A549 treated with Mapracorat at 1 μM for 4 hours (cell line): ENCODE data around the gene KLHL10. TPM values are rescaled to one million over a fixed set of nuclear protein-coding genes. Genes with fewer than 3 reads are reported as not detected.

Experiments used
- total RNA-seq: library from RNA; stranded (reverse); fragments of 200-300 nt; extraction: Qiagen RNA extraction; gene quantifications from 5 replicates; pipeline ENCODE4 v1.2.3, GENCODE V29; 2022

Gene KLHL10
- 0.10 to 0.18 TPM (median 0.12 TPM) in 3 of 5 replicates, not detected in the others for total RNA-seq

DNA sequence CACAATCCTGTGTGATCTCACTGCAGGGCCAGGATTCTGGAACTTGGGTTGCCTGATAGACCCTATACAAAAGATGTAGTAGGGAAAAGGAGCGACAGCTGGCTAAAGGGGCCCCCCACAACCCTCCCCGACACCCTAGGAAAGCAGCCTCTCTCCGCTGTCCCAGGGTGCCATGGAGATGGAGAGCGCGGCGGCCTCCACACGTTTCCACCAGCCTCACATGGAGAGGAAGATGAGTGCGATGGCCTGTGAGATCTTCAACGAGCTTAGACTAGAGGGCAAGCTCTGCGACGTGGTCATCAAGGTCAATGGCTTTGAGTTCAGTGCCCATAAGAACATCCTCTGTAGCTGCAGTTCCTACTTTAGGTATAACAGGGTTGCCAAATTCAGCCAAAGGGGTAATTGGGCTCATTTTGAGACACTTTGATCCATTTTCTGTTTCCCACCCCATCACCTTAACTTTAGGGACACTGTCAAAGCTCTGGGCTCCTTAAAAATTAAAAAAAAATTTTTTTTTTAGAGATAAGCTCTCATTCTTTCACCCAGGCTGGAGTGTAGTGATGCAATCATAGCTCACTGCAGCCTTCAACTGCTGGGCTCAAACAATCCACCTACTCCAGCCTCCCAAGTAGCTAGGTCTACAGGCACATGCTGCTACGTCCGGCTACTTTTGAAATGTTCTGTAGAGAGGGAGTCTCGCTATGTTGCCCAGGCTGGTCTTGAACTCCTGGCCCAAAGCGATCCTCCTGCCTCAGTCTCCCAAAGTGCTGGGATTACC is at the start of gene KLHL10:
TSS of gene KLHL10 (plus strand) at position 65 of the 778 bp plus-strand sequence. CDS start at position 173, 108 bp downstream.

DNA sequence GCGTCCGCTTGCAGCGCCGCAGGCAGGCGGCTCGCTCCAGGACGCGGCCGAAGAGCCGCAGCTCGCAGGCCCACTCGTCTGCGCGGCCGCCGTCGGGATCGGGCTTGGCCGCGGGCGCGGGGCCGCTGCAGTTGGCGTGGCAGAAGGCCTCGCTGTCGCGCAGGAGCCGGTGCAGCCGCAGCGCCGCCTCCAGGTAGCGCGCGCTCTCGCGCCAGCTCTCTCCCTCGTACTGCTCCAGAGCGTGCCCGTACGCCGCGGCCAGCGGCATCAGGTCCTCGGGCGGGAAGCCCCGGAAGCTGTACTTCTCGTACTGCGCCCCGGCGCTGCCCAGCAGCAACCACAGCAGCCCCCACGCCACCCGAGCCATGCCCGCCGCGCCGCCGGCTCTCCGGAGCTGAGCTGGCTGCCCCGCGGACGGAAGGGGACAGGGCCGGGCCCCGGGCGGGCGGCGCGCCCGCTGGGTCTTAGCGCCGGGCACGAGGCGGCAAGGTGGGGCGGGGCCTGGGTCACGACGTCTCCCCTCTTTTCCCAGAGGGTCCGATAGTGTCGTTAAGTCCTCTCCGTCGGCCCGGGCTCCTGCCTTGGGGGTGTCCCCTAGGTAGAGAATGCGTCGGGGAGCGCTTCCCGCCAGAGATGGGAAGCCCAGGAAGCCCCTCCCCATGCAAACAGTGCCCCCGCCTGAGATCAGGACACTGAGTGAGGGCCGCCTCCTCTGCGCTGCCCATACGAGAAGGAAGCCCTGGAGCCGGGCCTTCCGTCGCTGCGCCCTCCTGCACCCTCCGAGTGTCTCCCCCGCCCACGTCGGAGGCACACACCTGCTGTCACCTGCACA is 25.9 kb upstream of the KLHL10 start, which contains the start of gene P3H4:
TSS of gene P3H4 (minus strand) at position 401 of the 832 bp plus-strand sequence. CDS start at position 367, 34 bp downstream.

DNA sequence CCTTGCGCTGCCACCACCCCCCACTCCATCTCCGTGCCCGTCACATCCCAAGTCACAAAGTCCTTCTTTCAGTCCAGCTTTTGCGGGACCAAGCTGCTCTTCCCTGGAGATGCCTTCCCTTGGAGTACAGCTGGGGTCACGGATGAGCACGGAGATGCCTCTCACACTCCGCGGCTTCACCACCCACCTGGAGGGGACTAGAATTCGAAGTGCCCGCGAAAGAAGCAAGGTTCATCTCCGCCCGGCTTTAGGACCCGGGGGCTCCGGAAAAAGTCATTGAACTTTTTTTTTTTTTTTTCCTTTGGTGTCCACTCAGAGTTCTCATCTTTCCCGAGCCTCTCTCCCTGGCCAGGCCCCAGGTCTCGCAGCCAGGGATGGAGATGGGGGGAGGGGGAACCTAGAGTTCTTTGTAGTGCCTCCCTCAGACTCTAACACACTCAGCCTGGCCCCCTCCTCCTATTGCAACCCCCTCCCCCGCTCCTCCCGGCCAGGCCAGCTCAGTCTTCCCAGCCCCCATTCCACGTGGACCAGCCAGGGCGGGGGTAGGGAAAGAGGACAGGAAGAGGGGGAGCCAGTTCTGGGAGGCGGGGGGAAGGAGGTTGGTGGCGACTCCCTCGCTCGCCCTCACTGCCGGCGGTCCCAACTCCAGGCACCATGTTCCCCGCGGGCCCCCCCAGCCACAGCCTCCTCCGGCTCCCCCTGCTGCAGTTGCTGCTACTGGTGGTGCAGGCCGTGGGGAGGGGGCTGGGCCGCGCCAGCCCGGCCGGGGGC is 25.1 kb upstream of the KLHL10 start, which contains the start of gene FKBP10:
TSS of gene FKBP10 (plus strand) at position 624 of the 771 bp plus-strand sequence. CDS start at position 655, 31 bp downstream.

DNA sequence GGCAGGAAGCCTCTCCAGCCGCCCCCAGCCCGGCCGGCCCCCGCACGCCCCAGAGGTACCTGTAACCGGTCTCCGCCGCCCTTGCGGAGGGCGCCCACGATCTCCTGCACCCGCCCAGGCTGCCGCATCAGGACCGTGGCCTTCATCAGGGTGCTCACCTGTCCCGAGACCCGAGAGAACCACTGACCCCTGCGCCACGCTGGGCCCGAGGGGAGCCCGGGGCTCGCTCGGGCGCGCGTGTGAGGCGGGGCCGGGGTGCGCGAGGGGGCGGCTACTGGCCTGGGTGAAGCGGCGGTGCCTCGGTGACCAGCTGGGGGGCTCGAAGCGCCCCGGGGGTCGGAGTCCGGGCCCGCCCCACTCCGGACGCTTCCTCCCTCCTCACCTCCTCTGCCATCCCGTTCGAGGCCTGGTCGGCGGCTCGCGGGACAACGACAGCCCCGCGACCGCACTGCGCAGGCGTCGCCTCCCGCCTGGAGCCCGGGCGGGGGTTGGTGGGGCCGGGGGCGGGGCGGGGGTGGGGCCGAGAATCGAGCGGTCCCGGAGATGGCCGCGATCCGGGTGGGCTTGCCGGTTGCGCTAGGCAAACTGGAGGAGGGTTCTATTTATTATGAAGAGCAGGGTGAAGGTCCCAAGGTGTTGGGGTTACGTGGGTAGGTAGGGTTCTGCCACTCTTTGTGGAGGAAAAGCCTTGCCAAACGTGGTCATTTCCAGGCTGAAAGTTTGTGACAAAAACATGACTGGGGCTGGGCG is 1.6 kb upstream of the KLHL10 start, which contains the start of gene NT5C3B:
TSS of gene NT5C3B (minus strand) at position 433 of the 750 bp plus-strand sequence. CDS start at position 394, 39 bp downstream.

GRCh38 chr17:41864836-41865595 is 27.4 kb downstream of the KLHL10 start, which contains the start of gene KLHL11:
TSS of gene KLHL11 (minus strand) at chr17:41865423. CDS start at chr17:41865370, 53 bp downstream.

Other genes with a start within 250 kb of the KLHL10 start
- gene KRT16, start 225.1 kb upstream of the KLHL10 start, total RNA-seq = 0.62 to 1.2 TPM (median 1.0 TPM) in 5 replicates
- gene KRT17, start 213.2 kb upstream of the KLHL10 start, total RNA-seq = 0.66 to 1.0 TPM (median 0.83 TPM) in 5 replicates
- 1,203 to 1,690 TPM (median 1,363 TPM) in 5 replicates for gene EIF1, start 148.9 kb upstream of the KLHL10 start, total RNA-seq
- 0.44 to 0.49 TPM in 2 of 5 replicates, not detected in the others for gene GAST, start 125.5 kb upstream of the KLHL10 start, total RNA-seq
- gene HAP1, start 103.2 kb upstream of the KLHL10 start, total RNA-seq = 1.1 to 1.7 TPM (median 1.4 TPM) in 5 replicates
- gene JUP, start 51.1 kb upstream of the KLHL10 start, total RNA-seq = 85.1 to 127 TPM (median 113 TPM) in 5 replicates
- 25.6 to 36.5 TPM (median 33.6 TPM) in 5 replicates for gene P3H4, start 25.9 kb upstream of the KLHL10 start, total RNA-seq
- 84.8 to 112 TPM (median 102 TPM) in 5 replicates for gene FKBP10, start 24.8 kb upstream of the KLHL10 start, total RNA-seq
- 102 to 111 TPM (median 106 TPM) in 5 replicates for gene NT5C3B, start 1.6 kb upstream of the KLHL10 start, total RNA-seq
- gene KLHL11, start 27.6 kb downstream of the KLHL10 start, total RNA-seq = 2.0 to 3.0 TPM (median 2.9 TPM) in 5 replicates
- 244 to 274 TPM (median 269 TPM) in 5 replicates for gene ACLY, start 81.1 kb downstream of the KLHL10 start, total RNA-seq
- gene ODAD4, start 92.8 kb downstream of the KLHL10 start, total RNA-seq = 1.2 to 1.8 TPM (median 1.4 TPM) in 5 replicates
- gene CNP, start 129.0 kb downstream of the KLHL10 start, total RNA-seq = 56.2 to 72.6 TPM (median 69.8 TPM) in 5 replicates
- gene DNAJC7, start 179.6 kb downstream of the KLHL10 start, total RNA-seq = 112 to 117 TPM (median 114 TPM) in 5 replicates
- gene NKIRAS2, start 182.3 kb downstream of the KLHL10 start, total RNA-seq = 41.3 to 47.2 TPM (median 43.7 TPM) in 5 replicates
- gene C17orf113, start 212.8 kb downstream of the KLHL10 start, total RNA-seq = 0.50 to 0.84 TPM (median 0.68 TPM) in 5 replicates